Measurements from ENCODE around the gene SPINK5.

Gene SPINK5

GRCh38 chr5:148179234-148179824 lies 115.5 kb downstream of the SPINK5 start:
- H3K27ac ChIP-seq: no peak overlapping the region
- H3K36me3 ChIP-seq: no peaks in the 10 kb centered on the region
- TF ChIP-seq, protein P1, sequence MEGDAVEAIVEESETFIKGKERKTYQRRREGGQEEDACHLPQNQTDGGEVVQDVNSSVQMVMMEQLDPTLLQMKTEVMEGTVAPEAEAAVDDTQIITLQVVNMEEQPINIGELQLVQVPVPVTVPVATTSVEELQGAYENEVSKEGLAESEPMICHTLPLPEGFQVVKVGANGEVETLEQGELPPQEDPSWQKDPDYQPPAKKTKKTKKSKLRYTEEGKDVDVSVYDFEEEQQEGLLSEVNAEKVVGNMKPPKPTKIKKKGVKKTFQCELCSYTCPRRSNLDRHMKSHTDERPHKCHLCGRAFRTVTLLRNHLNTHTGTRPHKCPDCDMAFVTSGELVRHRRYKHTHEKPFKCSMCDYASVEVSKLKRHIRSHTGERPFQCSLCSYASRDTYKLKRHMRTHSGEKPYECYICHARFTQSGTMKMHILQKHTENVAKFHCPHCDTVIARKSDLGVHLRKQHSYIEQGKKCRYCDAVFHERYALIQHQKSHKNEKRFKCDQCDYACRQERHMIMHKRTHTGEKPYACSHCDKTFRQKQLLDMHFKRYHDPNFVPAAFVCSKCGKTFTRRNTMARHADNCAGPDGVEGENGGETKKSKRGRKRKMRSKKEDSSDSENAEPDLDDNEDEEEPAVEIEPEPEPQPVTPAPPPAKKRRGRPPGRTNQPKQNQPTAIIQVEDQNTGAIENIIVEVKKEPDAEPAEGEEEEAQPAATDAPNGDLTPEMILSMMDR (IDR thresholded peaks at IDR 0.05; ENCODE audit: low read depth, low read length): peak; percentile 53
- no peak overlapping the region for H3K4me3 ChIP-seq (ENCODE audit: low read depth, low read length)
- H3K9me3 ChIP-seq (ENCODE audit: severe bottlenecking): no peaks in the 10 kb centered on the region
- DNase-seq: no peak
- no peaks in the 10 kb centered on the region for H3K27me3 ChIP-seq (ENCODE audit: insufficient read depth, low read depth, severe bottlenecking)

GRCh38 chr5:148186248-148187003 lies 122.6 kb downstream of the SPINK5 start:
- Histone ChIP-seq H3K4me3 (ENCODE audit: low read depth, low read length) (no peak overlapping the region), H3K27ac (no peak overlapping the region), H3K36me3 (no peaks in the 10 kb centered on the region), H3K9me3 (ENCODE audit: severe bottlenecking) (no peaks in the 10 kb centered on the region), H3K27me3 (ENCODE audit: insufficient read depth, low read depth, severe bottlenecking) (no peaks in the 10 kb centered on the region)
- TF ChIP-seq, protein P1 (IDR thresholded peaks at IDR 0.05; ENCODE audit: low read depth, low read length): no peak
- no peak for DNase-seq
